Stimulated activated CD8-positive, alpha-beta memory T cell treated with anti-CD3 and anti-CD28 coated beads, Interleukin-4, amount 100 ng/mL, for 48 hours (primary cell): Measurements from ENCODE around the gene DGCR8.

Experiments used
- DNase-seq: peaks from one replicate; pipeline ENCODE4 v3.0.0-alpha.2; 2020

DGCR8 gene

GRCh38 chr22:20140521-20140964 lies 60.5 kb downstream of the DGCR8 start:
- no peak for DNase-seq

- no peak for DNase-seq
Measured at GRCh38 chr22:20141186-20142077, 61.4 kb downstream of the DGCR8 start.

GRCh38 chr22:20142711-20143621 lies 62.9 kb downstream of the DGCR8 start:
- DNase-seq, result no peak

GRCh38 chr22:20143883-20144665 lies 64.0 kb downstream of the DGCR8 start:
- DNase-seq, result no peak

GRCh38 chr22:20145206-20145831 lies 65.3 kb downstream of the DGCR8 start:
- DNase-seq, result no peak

- DNase-seq, result no peak
Measured at GRCh38 chr22:20145832-20146223, 65.8 kb downstream of the DGCR8 start.

GRCh38 chr22:20146777-20147176 lies 66.7 kb downstream of the DGCR8 start:
- no peak for DNase-seq

GRCh38 chr22:20147237-20147988 lies 67.4 kb downstream of the DGCR8 start:
- no peak for DNase-seq

- DNase-seq, result no peak
Measured at GRCh38 chr22:20148414-20148813, 68.4 kb downstream of the DGCR8 start.

- no peak for DNase-seq
Measured at GRCh38 chr22:20149257-20150250, 69.5 kb downstream of the DGCR8 start.

- no peak for DNase-seq
Measured at GRCh38 chr22:20150381-20151275, 70.6 kb downstream of the DGCR8 start, which contains the start of gene CCDC188. TSS of gene CCDC188 (minus strand) at chr22:20151055. CDS start at chr22:20150986, 69 bp downstream.

GRCh38 chr22:20151276-20151588 lies 71.2 kb downstream of the DGCR8 start:
- DNase-seq, result no peak

- no peak for DNase-seq
Measured at GRCh38 chr22:20152464-20152890, 72.4 kb downstream of the DGCR8 start.

GRCh38 chr22:20153945-20154344 lies 73.9 kb downstream of the DGCR8 start:
- no peak for DNase-seq

- no peak for DNase-seq
Measured at GRCh38 chr22:20154602-20155187, 74.7 kb downstream of the DGCR8 start.

GRCh38 chr22:20155330-20156041 lies 75.4 kb downstream of the DGCR8 start:
- no peak for DNase-seq

GRCh38 chr22:20156042-20156389 lies 76.0 kb downstream of the DGCR8 start:
- no peak for DNase-seq
